ENCODE measurements around the gene ZNF232. TPM values are rescaled to one million over a fixed set of nuclear protein-coding genes. Genes with fewer than 3 reads are reported as not detected.
"Not testable (repeated sequence)": the region's sequence is repeated elsewhere in the genome, so short reads cannot be mapped to it uniquely, and the experiment has no call there.

The ZNF232 gene
- total RNA-seq, 1 donor from 2014 or later, result 3.1 TPM

DNA sequence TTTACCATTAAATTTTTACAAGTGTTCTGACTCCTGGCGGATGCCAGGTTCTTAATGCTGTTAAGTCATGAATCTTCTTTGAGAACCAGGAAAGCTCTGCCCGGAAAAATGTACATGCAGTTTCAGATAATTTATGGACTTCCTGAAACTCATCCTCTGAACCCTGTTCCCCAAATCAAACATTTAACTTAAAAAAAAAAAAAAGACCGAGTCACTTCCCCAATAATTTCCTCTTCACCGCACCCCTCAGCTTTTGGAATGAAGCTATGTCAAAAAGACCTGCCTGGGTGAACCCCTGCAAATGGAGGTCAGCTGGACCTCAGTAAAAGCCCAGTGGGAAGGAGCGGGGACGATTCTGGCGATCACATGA is 15.0 kb downstream of the ZNF232 start:
- no peak for ATAC-seq

DNA sequence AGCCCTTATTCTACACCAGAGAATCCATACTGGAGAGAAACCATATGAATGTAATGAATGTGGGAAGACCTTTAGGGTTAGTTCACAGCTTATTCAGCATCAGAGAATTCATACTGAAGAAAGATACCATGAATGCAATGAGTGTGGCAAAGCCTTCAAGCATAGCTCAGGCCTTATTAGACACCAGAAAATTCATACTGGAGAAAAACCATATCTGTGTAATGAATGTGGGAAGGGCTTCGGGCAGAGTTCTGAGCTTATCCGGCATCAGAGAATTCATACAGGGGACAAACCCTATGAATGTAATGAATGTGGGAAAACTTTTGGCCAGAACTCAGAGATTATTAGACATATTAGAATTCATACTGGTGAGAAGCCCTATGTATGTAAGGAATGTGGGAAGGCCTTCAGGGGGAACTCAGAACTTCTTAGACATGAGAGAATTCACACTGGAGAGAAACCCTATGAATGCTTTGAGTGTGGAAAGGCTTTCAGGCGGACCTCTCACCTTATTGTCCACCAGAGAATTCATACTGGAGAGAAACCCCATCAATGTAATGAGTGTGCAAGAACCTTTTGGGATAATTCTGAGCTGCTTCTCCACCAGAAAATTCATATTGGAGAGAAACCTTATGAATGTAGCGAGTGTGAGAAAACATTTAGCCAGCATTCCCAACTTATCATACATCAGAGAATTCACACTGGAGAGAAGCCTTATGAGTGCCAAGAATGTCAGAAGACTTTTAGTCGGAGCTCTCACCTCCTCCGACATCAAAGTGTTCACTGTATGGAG is 19.3 kb downstream of the ZNF232 start:
- ATAC-seq, result no peak

DNA sequence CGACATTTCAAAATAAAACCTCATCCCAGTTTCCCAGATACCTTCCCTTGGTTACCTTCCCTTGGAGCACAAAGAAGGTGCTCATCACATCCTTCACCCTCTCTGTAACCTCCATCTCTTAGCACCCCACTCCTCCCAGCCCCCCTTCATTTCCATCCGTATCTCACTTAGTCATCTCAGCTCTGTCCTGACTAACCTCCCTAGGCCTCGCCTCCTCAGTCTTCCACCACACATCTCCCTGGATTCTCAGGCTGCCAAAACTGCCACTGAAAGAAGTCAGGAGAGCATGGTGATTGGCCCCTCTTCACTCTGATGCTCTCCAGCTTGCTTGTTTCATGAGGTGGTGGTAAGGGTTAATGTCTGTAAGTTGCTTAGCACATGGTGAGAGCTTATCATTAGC is 31.1 kb downstream of the ZNF232 start:
- no peak for ATAC-seq

DNA sequence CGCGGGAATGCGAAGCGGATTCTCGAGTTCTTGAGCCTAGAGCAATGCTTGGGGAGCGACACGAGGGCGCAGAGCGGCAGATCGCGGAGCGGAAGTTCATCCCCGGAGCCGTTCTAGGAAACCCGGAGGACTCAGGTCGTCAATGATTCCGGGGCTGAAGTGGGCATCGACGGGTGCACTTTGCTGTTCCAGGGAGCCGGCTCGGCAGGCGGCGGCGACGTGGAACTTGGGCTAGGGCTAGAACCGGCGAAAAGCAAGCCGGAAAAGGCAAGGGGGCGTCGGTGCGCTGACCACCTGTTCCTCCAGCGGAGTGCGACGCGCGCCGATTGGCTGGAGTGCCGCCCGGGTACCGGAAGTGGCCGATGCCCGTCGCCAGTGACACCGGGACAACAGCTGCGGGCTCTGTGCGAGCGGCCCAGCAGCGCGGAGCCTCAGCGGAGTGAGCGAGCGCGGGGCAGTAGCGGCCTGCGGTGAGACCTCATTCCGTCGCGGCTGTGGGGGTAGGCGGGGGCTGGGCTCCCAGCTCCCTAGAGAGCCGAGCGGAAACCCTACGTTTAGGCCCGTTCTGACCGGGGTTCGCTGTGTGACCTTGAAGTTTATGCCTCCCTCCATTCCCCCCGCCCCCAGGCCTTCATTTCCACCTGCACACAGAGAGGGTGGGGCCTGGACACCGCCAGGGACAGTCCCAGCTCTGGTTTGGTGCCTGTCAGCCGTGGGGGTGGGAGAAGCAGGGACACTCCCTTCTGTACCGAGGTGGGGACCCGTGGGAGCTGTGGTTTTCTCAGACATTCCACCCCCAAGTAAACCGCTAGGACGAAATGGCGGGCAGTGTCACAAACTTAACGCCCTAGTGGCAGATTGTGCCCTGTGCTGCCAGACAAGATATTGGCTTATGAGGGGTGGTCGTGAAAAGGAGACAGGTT is 33.3 kb downstream of the ZNF232 start, which contains the start of gene ZFP3:
Gene ZFP3 (plus strand): TSS at position 362 of the 923 bp plus-strand sequence. CDS start 13,038 bp downstream, outside the sequence.
- peak; percentile 92 for ATAC-seq

DNA sequence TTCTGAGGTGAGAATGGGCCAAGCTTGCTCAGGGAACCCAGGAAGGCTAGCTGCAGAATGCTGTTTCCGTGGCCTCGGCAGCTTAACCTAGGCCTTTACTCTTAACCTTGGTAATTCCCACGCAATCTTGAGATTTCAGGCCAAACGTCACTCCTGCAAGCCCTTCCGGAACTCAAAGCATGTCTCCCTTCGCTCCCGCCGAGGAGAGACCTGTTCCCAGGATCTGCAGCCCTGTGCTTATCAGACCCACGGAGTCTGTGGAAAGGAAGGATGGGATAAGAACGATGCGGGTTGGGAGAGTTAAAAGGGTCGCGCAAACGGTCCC is 33.9 kb downstream of the ZNF232 start:
- ATAC-seq, result no peak

DNA sequence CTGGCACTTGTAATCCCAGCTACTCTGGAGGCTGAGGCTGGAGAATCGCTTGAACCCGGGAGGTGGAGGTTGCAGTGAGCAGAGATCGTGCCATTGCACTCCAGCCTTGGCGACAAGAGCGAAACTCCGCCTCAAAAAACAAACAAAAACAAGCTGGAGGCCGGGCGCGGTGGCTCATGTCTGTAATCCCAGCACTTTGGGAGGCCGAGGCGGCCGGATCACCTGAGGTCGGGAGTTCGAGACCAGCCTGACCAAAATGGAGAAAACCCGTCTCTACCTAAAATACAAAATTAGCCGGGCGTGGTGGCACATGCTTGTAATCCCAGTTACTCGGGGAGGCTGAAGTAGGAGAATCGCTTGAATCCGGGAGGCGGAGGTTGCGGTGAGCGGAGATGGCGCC is 34.4 kb downstream of the ZNF232 start:
- not testable (repeated sequence) for ATAC-seq

DNA sequence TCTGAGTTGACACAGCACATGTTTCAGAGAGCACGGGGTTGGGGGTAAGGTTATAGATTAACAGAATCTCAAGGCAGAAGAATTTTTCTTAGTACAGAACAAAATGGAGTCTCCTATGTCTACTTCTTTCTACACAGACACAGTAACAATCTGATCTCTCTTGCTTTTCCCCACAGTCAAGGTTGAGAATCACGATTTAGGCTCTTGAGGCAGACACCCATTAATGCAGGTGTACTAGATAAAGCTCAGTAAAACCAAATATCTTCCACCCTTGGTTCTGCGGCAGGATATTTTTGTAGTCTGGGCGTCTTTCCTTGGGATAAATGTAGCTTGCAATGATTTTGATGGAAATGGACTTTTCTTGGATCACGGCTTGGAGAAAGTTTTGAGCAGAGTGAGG is 36.2 kb downstream of the ZNF232 start:
- ATAC-seq, result not testable (repeated sequence)

DNA sequence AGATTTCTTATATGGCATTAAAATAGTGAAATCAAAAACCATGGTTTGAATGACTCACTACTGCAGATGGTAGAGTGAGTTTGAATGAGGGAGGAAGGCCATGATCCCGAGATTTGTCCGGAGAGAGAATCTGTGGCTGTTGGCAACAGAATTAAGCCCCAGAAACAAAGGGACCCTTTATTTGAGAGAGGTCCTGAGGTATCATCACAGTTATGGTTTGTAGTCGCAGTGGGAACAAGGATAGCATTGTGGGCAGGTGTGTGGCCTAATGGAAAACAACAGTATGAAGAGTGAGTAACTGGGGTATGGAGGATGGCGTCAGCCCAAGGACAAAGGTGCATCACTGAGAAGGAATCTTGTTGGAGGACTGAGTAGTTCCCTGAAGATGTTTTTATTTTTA is 42.0 kb downstream of the ZNF232 start:
- no peak for ATAC-seq

DNA sequence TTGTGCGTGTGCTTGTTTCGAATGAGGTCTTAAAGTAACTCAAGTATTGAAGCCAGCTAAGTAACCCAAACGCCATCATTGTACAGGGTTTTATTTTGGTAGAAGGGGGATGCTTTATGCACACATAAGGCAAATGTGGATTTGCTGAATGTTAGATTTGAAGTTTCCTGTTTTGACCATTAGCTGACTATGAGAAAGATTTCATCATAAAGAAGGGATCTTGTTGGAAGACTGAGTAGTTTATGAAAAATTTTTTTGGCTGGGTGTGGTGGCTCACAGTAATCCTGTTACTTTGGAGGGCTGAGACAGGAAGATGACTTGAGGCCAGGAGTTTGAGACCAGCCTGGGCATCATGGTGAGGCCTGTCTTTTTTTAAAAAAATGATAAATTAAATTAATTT is 43.4 kb downstream of the ZNF232 start:
- ATAC-seq, result no peak

DNA sequence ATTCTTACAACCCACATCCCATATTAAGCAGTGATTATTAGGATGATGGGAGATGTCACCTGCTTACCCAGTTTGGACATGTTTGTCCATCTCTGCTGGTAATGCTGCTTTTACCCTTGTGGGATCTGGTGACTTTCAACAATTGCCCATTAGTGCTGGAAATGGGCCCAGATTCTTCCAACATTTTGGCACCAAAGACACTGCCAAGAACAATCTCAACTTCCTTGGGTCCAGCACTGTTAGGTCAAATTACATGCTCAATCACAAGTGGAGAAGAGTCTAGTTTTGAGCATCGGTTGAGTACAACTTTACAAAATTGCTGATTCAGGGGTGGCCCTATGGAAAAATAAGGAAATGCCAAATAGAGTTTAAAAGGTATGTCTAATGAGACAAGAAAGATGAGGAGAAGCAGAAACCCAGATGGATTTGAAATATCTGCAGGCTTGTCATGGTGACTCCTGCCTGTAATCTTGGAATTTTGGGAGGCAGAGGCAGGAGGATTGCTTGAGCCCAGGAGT is 46.4 kb downstream of the ZNF232 start:
- ATAC-seq, result no peak

Other genes starting within 250 kb of the ZNF232 start
- gene C17orf107, start 212.3 kb downstream of the ZNF232 start, total RNA-seq, result 1.3 TPM
- 0.32 TPM for gene CHRNE, start 208.8 kb downstream of the ZNF232 start, total RNA-seq
- not detected for gene GP1BA, start 179.6 kb downstream of the ZNF232 start, total RNA-seq
- gene SLC25A11, start 171.8 kb downstream of the ZNF232 start, total RNA-seq, result 42.4 TPM
- gene RNF167, start 171.6 kb downstream of the ZNF232 start, total RNA-seq, result 79.2 TPM
- gene PFN1, start 163.3 kb downstream of the ZNF232 start, total RNA-seq, result 455 TPM
- gene ENO3, start 160.8 kb downstream of the ZNF232 start, total RNA-seq, result 1.5 TPM
- 65.7 TPM for gene SPAG7, start 144.1 kb downstream of the ZNF232 start, total RNA-seq
- 23.8 TPM for gene CAMTA2, start 124.2 kb downstream of the ZNF232 start, total RNA-seq
- not detected for gene INCA1, start 114.4 kb downstream of the ZNF232 start, total RNA-seq
- 95.4 TPM for gene KIF1C, start 113.9 kb downstream of the ZNF232 start, total RNA-seq
- gene SLC52A1, start 76.5 kb downstream of the ZNF232 start, total RNA-seq, result 0.68 TPM
- 1.8 TPM for gene ZFP3, start 33.4 kb downstream of the ZNF232 start, total RNA-seq
- not detected for gene USP6, start 4.2 kb upstream of the ZNF232 start, total RNA-seq
- gene ZNF594, start 80.0 kb upstream of the ZNF232 start, total RNA-seq, result 1.8 TPM
- 0.72 TPM for gene SCIMP, start 123.0 kb upstream of the ZNF232 start, total RNA-seq
- gene RABEP1, start 170.4 kb upstream of the ZNF232 start, total RNA-seq, result 15.1 TPM